HUES48 (cell line): Measurements from ENCODE around the gene PRKCD.

ENCODE experiments used
- H3K27ac ChIP-seq: one replicate; pipeline ENCODE4 v1.7.0; 2013; ENCODE audit warnings: low read depth, low read length, inconsistent platforms
- H3K27me3 ChIP-seq: 2 replicates; pipeline ENCODE4 v1.6.1; 2013; ENCODE audit warnings: mild to moderate bottlenecking, low read length; ENCODE audit not compliant: control insufficient read depth, insufficient read depth
- H3K36me3 ChIP-seq: 2 replicates; pipeline ENCODE4 v1.6.1; 2013; ENCODE audit warnings: low read length; ENCODE audit not compliant: control insufficient read depth, insufficient read depth
- H3K4me1 ChIP-seq: 2 replicates; pipeline ENCODE4 v1.6.1; 2013; ENCODE audit warnings: mild to moderate bottlenecking, low read length; ENCODE audit not compliant: control insufficient read depth, insufficient read depth
- H3K4me3 ChIP-seq: 2 replicates; pipeline ENCODE4 v1.5.1; 2013; ENCODE audit warnings: mild to moderate bottlenecking, low read depth, low read length
- H3K9ac ChIP-seq: 2 replicates; pipeline ENCODE4 v1.6.1; 2013; ENCODE audit warnings: mild to moderate bottlenecking, low read depth, low read length, moderate library complexity
- H3K9me3 ChIP-seq: 2 replicates; pipeline ENCODE4 v1.6.1; 2013; ENCODE audit warnings: low read length; ENCODE audit not compliant: control insufficient read depth, insufficient read depth

PRKCD gene

GRCh38 chr3:53185761-53186465 is 24.9 kb downstream of the PRKCD start:
- H3K27ac ChIP-seq = no peak overlapping the region
- no peak overlapping the region for H3K9ac ChIP-seq
- H3K36me3 ChIP-seq = peaks cover 65% of the 10 kb centered on the region
- no peaks in the 10 kb centered on the region for H3K4me1 ChIP-seq
- H3K9me3 ChIP-seq = no peaks in the 10 kb centered on the region
- no peak overlapping the region for H3K4me3 ChIP-seq
- no peaks in the 10 kb centered on the region for H3K27me3 ChIP-seq

- H3K27ac ChIP-seq = no peak overlapping the region
- H3K36me3 ChIP-seq = peaks cover 59% of the 10 kb centered on the region
- no peaks in the 10 kb centered on the region for H3K27me3 ChIP-seq
- no peak overlapping the region for H3K4me3 ChIP-seq
- H3K9me3 ChIP-seq = no peaks in the 10 kb centered on the region
- no peaks in the 10 kb centered on the region for H3K4me1 ChIP-seq
- no peak overlapping the region for H3K9ac ChIP-seq
Measured at GRCh38 chr3:53186726-53187125, 25.7 kb downstream of the PRKCD start.

- Histone ChIP-seq H3K36me3 (peaks cover 52% of the 10 kb centered on the region), H3K9ac (no peak overlapping the region), H3K27me3 (no peaks in the 10 kb centered on the region), H3K4me1 (no peaks in the 10 kb centered on the region), H3K27ac (no peak overlapping the region), H3K4me3 (no peak overlapping the region), H3K9me3 (no peaks in the 10 kb centered on the region)
Measured at GRCh38 chr3:53187430-53187829, 26.4 kb downstream of the PRKCD start.

GRCh38 chr3:53188136-53188685 is 27.2 kb downstream of the PRKCD start:
- Histone ChIP-seq H3K27ac (no peak overlapping the region), H3K4me1 (peaks cover 1% of the 10 kb centered on the region; the same call in 1 of the 2 replicates), H3K36me3 (peaks cover 51% of the 10 kb centered on the region)

GRCh38 chr3:53188720-53189119 is 27.7 kb downstream of the PRKCD start:
- H3K27me3 ChIP-seq = no peaks in the 10 kb centered on the region
- H3K9ac ChIP-seq = no peak overlapping the region
- peaks cover 6% of the 10 kb centered on the region; the same call in 1 of the 2 replicates for H3K4me1 ChIP-seq
- no peak overlapping the region for H3K4me3 ChIP-seq
- H3K27ac ChIP-seq = no peak overlapping the region
- peaks cover 46% of the 10 kb centered on the region for H3K36me3 ChIP-seq
- H3K9me3 ChIP-seq = no peaks in the 10 kb centered on the region

More at GRCh38 chr3:53188136-53188685, 27.2 kb downstream of the PRKCD start:
- no peak overlapping the region for H3K9ac ChIP-seq
- H3K4me3 ChIP-seq = no peak overlapping the region
- no peaks in the 10 kb centered on the region for H3K9me3 ChIP-seq
- no peaks in the 10 kb centered on the region for H3K27me3 ChIP-seq

GRCh38 chr3:53189276-53189675 is 28.3 kb downstream of the PRKCD start:
- peaks cover 12% of the 10 kb centered on the region; the same call in 1 of the 2 replicates for H3K4me1 ChIP-seq
- H3K4me3 ChIP-seq = no peak overlapping the region
- no peak overlapping the region for H3K9ac ChIP-seq
- no peaks in the 10 kb centered on the region for H3K9me3 ChIP-seq
- no peak overlapping the region for H3K27ac ChIP-seq
- peaks cover 46% of the 10 kb centered on the region for H3K36me3 ChIP-seq
- no peaks in the 10 kb centered on the region for H3K27me3 ChIP-seq

GRCh38 chr3:53190659-53191058 is 29.6 kb downstream of the PRKCD start:
- no peak overlapping the region for H3K9ac ChIP-seq
- peaks cover 13% of the 10 kb centered on the region; the same call in 1 of the 2 replicates for H3K4me1 ChIP-seq
- no peaks in the 10 kb centered on the region for H3K9me3 ChIP-seq
- H3K36me3 ChIP-seq = peaks cover 41% of the 10 kb centered on the region
- H3K27me3 ChIP-seq = no peaks in the 10 kb centered on the region
- H3K4me3 ChIP-seq = no peak overlapping the region
- H3K27ac ChIP-seq = no peak overlapping the region

GRCh38 chr3:53191836-53192480 is 30.9 kb downstream of the PRKCD start:
- Histone ChIP-seq H3K27me3 (no peaks in the 10 kb centered on the region), H3K4me3 (no peak overlapping the region), H3K9ac (no peak overlapping the region), H3K27ac (no peak overlapping the region), H3K9me3 (no peaks in the 10 kb centered on the region), H3K36me3 (peaks cover 29% of the 10 kb centered on the region), H3K4me1 (peaks cover 16% of the 10 kb centered on the region; the same call in 1 of the 2 replicates)

- H3K27ac ChIP-seq = no peak overlapping the region
- H3K4me1 ChIP-seq = peaks cover 16% of the 10 kb centered on the region; the same call in 1 of the 2 replicates
- H3K27me3 ChIP-seq = no peaks in the 10 kb centered on the region
- no peaks in the 10 kb centered on the region for H3K9me3 ChIP-seq
- H3K36me3 ChIP-seq = peaks cover 27% of the 10 kb centered on the region
- no peak overlapping the region for H3K9ac ChIP-seq
- H3K4me3 ChIP-seq = no peak overlapping the region
Measured at GRCh38 chr3:53192608-53193007, 31.6 kb downstream of the PRKCD start.

- H3K36me3 ChIP-seq = peaks cover 20% of the 10 kb centered on the region
- no peak overlapping the region for H3K4me3 ChIP-seq
- no peaks in the 10 kb centered on the region for H3K9me3 ChIP-seq
- peaks cover 16% of the 10 kb centered on the region; the same call in 1 of the 2 replicates for H3K4me1 ChIP-seq
- H3K27ac ChIP-seq = no peak overlapping the region
- no peaks in the 10 kb centered on the region for H3K27me3 ChIP-seq
- H3K9ac ChIP-seq = no peak overlapping the region
Measured at GRCh38 chr3:53193466-53194209, 32.6 kb downstream of the PRKCD start.
